ENCODE results near the gene GPC1.
"Not testable (repeated sequence)": the region's sequence is repeated elsewhere in the genome, so short reads cannot be mapped to it uniquely, and the experiment has no call there.

The GPC1 gene
- total RNA-seq = 0.72 to 5.1 reads per million in 2 donors

- peak; percentile 40 for DNase-seq
These were observed at the start of gene GPC1 for GRCh38 chr2:240435457-240435947. GPC1 (plus strand) TSS chr2:240435663; CDS start chr2:240435919, 256 bp downstream.

GRCh38 chr2:240386326-240386725 is 49.1 kb upstream of the GPC1 start:
- DNase-seq = no peak

- not testable (repeated sequence) for DNase-seq
These were observed 48.7 kb upstream of the GPC1 start for GRCh38 chr2:240386743-240387142.

- no peak for DNase-seq
These were observed 48.2 kb upstream of the GPC1 start for GRCh38 chr2:240387325-240387668.

GRCh38 chr2:240387669-240388358 is 47.6 kb upstream of the GPC1 start:
- no peak for DNase-seq

GRCh38 chr2:240388471-240389301 is 46.8 kb upstream of the GPC1 start:
- no peak for DNase-seq

GRCh38 chr2:240389302-240389805 is 46.1 kb upstream of the GPC1 start:
- no peak for DNase-seq

- no peak for DNase-seq
These were observed 45.1 kb upstream of the GPC1 start for GRCh38 chr2:240390091-240391073.

- no peak for DNase-seq
These were observed 44.1 kb upstream of the GPC1 start for GRCh38 chr2:240391111-240392051.

GRCh38 chr2:240392084-240392947 is 43.1 kb upstream of the GPC1 start:
- no peak for DNase-seq

- no peak for DNase-seq
These were observed 42.3 kb upstream of the GPC1 start for GRCh38 chr2:240392948-240393830.

- no peak for DNase-seq
These were observed 41.5 kb upstream of the GPC1 start for GRCh38 chr2:240393831-240394410.

- no peak for DNase-seq
These were observed 40.9 kb upstream of the GPC1 start for GRCh38 chr2:240394549-240394948.

- DNase-seq = no peak
These were observed 40.0 kb upstream of the GPC1 start for GRCh38 chr2:240395448-240395847.

GRCh38 chr2:240395896-240396622 is 39.4 kb upstream of the GPC1 start:
- DNase-seq = no peak

GRCh38 chr2:240396623-240397541 is 38.6 kb upstream of the GPC1 start:
- no peak for DNase-seq

GRCh38 chr2:240397542-240397916 is 37.9 kb upstream of the GPC1 start:
- DNase-seq = no peak

Data from T-helper 9 cell (primary cell).